Activated T-cell treated with anti-CD3 and anti-CD28 coated beads for 1 hour (primary cell): ENCODE measurements around the gene PTPRN2.
"Not testable (repeated sequence)": the region's sequence is repeated elsewhere in the genome, so short reads cannot be mapped to it uniquely, and the experiment has no call there.

Experiments
- DNase-seq: peaks from one replicate; pipeline ENCODE4 v3.0.0-alpha.2; 2020; ENCODE audit warnings: low read depth

Gene PTPRN2

DNA sequence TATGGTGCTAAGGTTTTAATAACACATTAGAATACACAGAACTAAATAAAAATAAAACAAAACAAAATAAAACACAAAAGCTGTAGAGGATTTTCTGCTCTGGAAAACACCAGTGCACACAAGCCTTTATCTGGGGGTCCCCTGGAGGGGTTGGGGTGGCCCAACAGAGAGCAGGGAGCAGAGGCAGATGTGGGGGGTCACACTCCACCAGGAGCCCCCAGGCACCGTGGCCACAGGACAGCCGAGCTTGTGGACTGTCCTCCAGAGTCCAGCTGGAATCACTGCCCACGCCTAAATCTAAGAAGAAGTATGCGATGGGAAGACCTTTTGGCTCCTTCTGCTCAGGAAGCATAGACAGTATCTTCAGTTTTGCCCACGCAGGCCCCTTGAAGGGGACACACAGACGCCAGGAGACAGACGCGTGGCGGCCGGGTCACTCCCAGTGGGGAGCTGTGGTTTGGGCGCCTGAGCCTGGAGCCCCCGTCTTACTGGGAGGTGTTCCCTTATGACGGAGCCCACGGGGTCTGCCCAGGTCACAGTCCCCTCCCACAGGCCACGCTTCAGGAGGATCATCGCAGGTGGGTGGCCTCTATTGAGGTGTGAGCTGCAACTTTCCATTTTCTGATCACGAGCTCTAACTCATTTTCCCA lies 595.0 kb downstream of the PTPRN2 start:
- no peak for DNase-seq

DNA sequence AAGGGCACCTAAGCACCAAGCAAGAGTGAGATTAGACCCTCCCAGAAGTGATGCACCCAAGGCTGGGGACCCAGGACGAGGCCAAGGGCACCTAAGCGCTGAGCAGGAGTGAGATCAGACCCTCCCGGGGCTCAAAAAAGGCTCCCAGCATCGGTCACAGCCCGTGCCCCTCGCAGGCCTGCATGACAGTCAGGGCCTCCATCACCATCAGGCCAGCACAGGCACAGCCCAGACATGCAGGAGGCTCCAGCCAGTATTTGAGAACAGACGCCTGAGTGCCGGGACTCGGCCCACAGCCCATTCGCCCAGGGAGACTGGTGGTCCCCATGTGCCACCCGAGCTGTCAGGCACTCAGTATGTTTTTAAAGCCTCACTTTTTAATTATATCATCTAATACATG lies 595.9 kb downstream of the PTPRN2 start:
- DNase-seq, result no peak

- DNase-seq, result no peak
These were observed 596.3 kb downstream of the PTPRN2 start for GRCh38 chr7:157991351-157991750.

DNA sequence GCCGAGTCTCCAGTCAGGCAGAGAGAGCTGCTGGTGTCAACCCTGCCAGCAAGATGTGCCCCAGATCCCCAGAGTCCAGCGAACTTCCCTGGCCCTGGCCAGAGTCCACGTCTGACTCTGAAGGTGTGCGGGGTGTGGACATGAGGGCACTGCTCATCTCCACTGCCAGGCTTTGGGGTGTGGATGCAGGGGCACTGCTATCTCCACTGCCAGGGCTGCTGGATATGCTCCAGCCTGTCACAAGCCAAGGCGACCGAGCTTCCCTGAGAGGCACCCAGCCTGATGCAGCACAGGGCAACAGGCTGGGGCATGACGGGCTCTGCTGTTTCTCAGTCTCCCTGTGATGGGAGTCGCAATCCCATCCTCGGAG lies 596.8 kb downstream of the PTPRN2 start:
- no peak for DNase-seq

DNA sequence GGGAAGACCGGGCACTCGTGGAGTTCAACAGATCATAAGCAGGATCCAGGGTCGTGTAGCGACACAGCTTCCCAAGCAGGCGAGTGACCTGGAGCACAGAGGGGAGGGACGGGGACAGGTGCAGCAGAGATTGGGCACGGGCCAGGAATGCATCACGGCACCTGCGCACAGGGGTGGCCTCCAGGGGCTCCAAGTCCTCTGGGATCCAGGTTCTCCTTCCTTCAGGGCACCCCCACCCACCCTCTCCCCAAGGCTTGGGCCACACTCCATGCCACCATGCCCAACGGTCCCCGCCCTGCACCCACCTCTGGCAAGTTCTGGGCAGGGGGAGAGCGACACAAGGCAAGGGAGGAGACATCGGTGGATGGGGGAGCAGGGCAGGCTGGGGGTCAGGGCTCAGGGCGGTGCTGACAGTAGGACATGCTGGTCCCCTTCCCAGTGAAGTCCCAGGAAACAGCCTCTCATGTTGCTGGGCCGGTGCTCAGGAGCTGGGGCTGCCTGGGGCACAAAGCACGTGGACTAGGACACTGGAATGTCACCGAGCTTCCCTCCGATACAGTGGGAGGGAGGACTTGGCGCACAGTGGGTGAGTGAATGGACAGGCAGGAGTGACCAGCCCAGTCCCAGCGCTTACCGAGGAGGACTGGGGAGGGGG lies 597.3 kb downstream of the PTPRN2 start:
- no peak for DNase-seq

DNA sequence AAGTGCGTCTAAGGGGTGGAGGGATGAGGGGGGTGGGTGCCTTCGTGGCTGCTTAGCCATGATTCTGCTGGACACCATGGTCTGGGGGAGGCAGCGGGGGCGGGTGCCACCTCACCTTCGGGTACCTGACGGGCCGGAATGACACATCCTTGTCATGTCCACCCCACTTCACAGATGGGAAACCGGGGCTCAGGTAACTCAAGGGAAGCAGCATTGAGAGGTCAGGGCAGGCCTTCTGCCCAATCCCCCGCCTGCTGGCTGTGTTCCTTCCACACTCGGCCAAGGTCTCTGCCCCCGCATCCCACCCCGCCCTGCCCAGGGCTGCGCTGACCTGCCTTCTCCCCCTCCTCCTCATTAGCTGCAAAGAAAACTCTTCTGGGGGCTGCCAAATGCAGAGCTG lies 598.0 kb downstream of the PTPRN2 start:
- no peak for DNase-seq

GRCh38 chr7:157987906-157988305 lies 599.7 kb downstream of the PTPRN2 start:
- DNase-seq, result no peak

GRCh38 chr7:157986051-157986450 lies 601.6 kb downstream of the PTPRN2 start:
- no peak for DNase-seq

- no peak for DNase-seq
These were observed 602.0 kb downstream of the PTPRN2 start for GRCh38 chr7:157985636-157986035.

GRCh38 chr7:157984423-157985163 lies 603.0 kb downstream of the PTPRN2 start:
- DNase-seq, result no peak

GRCh38 chr7:157983502-157984422 lies 603.9 kb downstream of the PTPRN2 start:
- no peak for DNase-seq

- DNase-seq, result no peak
These were observed 605.8 kb downstream of the PTPRN2 start for GRCh38 chr7:157981778-157982177.

DNA sequence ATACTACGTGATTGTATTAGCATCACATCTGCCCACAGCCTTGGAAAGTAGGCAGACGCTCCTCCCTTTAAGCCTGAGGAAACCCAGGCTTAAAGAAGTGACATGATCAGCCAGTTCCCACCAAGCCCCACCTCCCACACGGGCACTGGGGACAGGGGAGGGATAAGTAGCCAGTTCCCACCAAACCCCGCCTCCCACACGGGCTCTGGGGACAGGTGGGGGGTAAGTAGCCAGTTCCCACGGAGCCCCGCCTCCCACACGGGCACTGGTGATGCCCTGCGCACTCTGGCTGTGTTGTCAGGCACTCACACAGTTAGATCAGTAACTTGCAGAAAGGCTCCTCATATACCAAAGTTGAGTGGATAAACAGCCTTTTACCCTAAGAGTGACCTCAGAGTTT lies 606.8 kb downstream of the PTPRN2 start:
- no peak for DNase-seq

- not testable (repeated sequence) for DNase-seq
These were observed 607.3 kb downstream of the PTPRN2 start for GRCh38 chr7:157980341-157980731.

DNA sequence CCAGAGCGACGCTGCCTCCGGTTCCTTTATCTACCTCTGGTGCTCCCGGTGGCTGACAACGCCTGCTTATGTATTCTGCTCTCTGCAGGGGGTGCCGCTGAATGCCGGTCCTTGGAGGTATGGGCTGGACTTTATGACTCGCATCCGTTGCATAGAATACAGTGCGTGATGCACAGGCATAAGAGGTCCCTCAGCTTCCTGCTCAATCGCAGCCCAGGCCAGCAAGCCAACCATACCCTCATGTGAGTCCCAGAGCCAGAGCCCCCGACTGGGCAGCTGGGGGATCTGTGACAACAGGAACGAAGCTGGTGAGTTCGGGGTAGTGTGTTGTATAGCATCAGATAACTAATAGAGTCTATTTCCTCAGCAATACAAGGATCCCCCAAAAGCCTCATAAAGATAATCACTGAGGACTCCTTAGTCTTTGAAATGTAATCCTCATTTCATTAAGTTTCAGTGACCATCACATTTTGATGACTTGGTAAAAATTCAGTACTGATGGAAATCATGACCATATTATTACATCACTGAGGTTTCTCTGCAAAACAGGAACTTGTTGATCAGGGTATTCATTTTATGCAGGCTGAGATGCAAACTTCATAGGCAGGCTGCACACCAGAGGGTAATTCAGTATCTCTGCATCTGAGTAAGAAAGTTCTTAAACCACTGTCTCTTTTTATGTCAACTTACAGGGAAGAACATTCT lies 607.8 kb downstream of the PTPRN2 start:
- DNase-seq, result no peak

DNA sequence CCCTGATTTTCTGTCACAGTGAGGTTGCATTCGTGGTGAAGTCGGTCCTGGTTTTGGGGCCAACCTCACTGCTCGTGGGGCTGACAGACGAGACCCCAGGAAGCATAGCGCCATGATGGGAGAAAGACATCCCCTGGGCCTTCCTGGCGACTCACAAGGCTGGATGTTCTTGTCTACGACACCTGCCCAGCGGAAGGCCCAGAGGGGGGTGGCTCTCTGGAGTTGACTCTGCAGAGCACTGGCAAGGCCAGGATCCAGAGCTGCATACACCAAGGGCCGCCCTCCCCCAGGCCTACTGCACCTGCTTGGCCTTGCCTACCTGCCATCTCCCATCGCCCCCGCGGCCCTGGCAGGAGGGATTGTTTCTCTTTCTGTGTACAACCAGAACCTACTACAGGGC lies 608.9 kb downstream of the PTPRN2 start:
- DNase-seq, result no peak

DNA sequence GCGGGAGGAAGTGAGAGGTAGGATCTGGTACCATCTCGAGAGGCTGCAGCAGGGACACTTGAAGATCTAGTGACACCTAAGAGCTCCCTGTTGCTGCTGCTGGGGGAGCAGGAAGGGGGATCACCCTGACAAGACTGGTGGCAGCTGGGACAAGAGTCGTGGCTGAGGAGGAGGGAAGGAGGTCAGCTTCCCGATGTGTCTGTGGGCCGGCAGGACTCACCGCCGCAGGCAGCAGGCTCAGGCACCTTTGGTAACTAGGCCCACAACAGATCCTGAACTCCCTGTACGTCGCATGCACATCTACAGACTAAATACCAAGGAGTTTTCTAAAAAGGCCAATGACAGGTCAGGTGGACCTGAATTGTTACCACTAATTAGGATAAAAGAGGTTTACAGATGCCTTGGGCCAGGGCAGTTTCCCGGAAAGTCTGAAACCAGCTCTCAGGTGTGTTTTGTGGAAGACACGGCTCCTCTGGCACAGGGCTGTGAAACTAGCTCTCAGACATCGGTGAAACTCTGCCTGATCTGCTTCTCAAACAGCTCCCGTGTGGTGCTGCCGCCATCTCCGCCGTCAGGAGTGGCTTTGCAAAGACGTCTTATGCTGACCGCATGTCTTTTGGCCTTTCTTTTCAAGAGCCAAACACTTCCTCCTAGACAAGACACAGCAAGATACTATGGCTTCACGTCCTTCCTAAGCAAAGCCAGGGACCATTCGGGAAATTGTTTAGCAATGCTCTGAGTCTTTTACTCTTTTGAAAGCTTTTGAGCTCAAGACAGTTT lies 609.7 kb downstream of the PTPRN2 start:
- DNase-seq, result no peak

GRCh38 chr7:157977306-157977705 lies 610.3 kb downstream of the PTPRN2 start:
- no peak for DNase-seq

DNA sequence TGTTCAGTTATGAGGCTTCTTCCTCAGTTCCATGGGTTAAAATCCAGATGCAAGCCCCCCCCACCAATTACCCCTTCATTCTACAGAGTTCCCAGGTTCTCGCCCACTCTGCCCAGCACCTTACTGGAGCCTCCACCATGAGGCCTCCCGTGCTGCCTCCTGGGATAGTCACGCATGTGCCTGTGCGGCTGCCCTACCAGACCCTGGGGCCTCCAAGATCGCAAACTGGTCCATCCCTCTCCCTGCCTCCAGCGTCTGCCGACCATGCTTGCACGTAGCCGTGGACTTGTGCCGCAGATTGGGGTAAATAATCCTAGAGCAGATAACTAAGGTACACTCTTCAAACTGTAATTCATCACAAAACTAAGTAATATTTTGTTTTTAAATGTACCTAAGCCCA lies 611.2 kb downstream of the PTPRN2 start:
- no peak for DNase-seq

DNA sequence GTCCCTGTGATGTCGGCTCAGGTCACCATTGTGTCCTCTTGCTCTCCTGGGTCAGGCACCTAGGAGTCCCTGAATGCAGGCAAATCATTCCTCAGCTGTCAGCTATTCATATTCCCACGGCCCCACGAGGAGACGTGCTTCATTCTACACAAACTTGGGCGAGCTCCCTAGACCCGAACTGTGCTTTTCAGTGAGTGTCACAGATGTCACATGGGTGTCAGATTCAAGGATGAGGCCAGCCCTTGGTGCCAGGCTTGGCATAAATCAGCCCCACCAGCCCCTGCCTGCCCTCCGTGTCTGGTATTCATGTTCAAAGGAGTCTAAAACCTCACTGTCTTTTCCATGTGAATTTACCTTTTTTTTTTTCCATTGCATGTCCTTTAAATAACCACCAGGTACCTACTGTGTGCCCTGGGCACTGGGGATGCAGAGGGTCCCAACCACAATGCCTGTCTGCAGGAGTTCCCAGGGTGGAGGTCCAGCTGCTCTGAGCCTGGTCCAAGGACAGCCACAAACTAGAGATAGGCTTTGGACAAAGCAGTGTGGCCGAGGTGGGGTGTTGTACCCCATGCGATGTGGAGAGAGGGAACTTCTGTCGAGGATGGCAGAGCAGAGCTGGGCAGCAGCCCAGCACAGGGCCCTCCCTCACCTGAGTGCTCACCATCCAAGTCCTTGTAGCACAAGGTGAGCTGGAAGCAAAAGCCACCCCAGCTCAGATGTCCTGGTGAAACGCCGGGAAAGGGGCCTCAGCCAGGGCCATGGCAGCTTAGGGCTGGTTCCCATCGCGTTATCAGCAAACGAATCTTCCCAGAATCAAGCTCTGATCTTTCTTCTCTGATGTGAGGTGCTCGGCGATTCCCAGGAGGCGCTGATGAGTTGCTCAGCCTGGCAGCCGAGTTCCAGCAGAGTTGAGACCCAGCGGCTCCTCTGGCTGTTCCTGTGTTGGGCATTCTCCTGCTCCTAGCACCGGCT lies 611.9 kb downstream of the PTPRN2 start:
- no peak for DNase-seq
